ENCODE results near the gene CDH13.

Gene CDH13

DNA sequence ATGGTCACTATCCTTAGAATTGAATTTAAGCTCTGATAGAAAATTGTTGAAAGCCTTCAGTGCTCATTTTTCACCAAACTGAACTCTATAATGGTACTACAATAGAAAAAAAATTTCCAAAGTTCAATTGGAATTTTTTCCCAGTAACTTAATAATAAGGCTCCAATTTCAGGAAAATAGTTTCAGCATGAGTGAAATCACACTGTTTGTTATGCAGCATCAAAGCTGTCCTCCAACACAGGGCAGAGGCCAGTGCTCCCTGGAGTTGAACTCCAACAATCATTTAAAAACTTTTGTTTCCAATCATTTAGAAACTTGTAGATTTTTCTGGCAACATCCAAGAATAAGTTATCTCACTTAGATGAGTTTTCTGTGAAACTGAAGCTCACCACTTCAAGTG is 1077.9 kb downstream of the CDH13 start:
- no peak overlapping the region for H3K27ac ChIP-seq (ENCODE audit: extremely low read depth, low read depth, low read length)
- no peak overlapping the region for H3K4me3 ChIP-seq (ENCODE audit: low read depth, low read length)
- H3K36me3 ChIP-seq (ENCODE audit: control insufficient read depth in 2 of 2, insufficient read depth in 1 of 2, low read length in 2 of 2), result no peaks in the 10 kb centered on the region
- ChIA-PET POLR2A (no interaction called here), CTCF (interaction anchor here (0.8 kb wide), 1 partner anchor 13 kb away, joined by 3 read pairs; no protein-coding TSS in a partner anchor)
- no peak for TF ChIP-seq SP7 (tag by site-specific recombination; IDR thresholded peaks at IDR 0.05)
- TF ChIP-seq ZNF175 (tag by site-specific recombination; IDR thresholded peaks at IDR 0.05), result no peak
- H3K4me1 ChIP-seq (ENCODE audit: control insufficient read depth, insufficient read depth, low read length), result no peaks in the 10 kb centered on the region
- H3K9me3 ChIP-seq (ENCODE audit: control insufficient read depth, insufficient read depth, low read depth, low read length), result no peaks in the 10 kb centered on the region

DNA sequence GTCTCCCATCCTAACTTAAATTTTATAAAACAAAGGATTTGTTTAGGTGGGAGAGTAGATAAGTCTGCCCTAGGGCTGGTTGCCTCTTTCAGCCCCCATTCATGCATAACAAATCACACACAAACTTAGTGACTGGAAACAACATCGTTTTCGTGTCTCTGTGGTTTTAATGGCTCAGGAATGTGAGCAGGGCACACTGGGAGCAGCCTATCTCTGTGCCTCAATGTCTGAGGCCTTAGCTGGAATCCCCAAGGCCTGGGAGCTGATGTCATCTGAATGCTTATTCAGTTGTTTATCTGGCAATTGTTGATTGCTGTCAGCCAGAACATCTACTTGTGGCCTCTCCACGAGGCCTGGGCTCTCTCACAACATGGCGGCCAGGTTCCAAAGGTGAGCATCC is 1079.1 kb downstream of the CDH13 start:
- POLR2A ChIA-PET, result no interaction called here
- no peaks in the 10 kb centered on the region for H3K36me3 ChIP-seq (ENCODE audit: control insufficient read depth in 2 of 2, insufficient read depth in 1 of 2, low read length in 2 of 2)
- no peak overlapping the region for H3K4me3 ChIP-seq (ENCODE audit: low read depth, low read length)
- TF ChIP-seq, protein P1, sequence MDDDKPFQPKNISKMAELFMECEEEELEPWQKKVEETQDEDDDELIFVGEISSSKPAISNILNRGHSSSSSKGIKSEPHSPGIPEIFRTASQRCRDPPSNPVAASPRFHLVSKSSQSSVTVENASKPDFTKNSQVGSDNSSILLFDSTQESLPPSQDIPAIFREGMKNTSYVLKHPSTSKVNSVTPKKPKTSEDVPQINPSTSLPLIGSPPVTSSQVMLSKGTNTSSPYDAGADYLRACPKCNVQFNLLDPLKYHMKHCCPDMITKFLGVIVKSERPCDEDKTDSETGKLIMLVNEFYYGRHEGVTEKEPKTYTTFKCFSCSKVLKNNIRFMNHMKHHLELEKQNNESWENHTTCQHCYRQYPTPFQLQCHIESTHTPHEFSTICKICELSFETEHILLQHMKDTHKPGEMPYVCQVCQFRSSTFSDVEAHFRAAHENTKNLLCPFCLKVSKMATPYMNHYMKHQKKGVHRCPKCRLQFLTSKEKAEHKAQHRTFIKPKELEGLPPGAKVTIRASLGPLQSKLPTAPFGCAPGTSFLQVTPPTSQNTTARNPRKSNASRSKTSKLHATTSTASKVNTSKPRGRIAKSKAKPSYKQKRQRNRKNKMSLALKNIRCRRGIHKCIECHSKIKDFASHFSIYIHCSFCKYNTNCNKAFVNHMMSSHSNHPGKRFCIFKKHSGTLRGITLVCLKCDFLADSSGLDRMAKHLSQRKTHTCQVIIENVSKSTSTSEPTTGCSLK (tag by site-specific recombination; IDR thresholded peaks at IDR 0.05), result no peak
- no peak for TF ChIP-seq YY1 (tag by site-specific recombination; IDR thresholded peaks at IDR 0.05)
- TF ChIP-seq, protein P2, sequence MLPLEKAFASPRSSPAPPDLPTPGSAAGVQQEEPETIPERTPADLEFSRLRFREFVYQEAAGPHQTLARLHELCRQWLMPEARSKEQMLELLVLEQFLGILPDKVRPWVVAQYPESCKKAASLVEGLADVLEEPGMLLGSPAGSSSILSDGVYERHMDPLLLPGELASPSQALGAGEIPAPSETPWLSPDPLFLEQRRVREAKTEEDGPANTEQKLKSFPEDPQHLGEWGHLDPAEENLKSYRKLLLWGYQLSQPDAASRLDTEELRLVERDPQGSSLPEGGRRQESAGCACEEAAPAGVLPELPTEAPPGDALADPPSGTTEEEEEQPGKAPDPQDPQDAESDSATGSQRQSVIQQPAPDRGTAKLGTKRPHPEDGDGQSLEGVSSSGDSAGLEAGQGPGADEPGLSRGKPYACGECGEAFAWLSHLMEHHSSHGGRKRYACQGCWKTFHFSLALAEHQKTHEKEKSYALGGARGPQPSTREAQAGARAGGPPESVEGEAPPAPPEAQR (tag by site-specific recombination; IDR thresholded peaks at IDR 0.05), result no peak
- H3K27ac ChIP-seq (ENCODE audit: extremely low read depth, low read depth, low read length), result no peak overlapping the region
- H3K4me1 ChIP-seq (ENCODE audit: control insufficient read depth, insufficient read depth, low read length), result no peaks in the 10 kb centered on the region
- H3K9me3 ChIP-seq (ENCODE audit: control insufficient read depth, insufficient read depth, low read depth, low read length), result no peaks in the 10 kb centered on the region
- CTCF ChIA-PET, result no interaction called here

DNA sequence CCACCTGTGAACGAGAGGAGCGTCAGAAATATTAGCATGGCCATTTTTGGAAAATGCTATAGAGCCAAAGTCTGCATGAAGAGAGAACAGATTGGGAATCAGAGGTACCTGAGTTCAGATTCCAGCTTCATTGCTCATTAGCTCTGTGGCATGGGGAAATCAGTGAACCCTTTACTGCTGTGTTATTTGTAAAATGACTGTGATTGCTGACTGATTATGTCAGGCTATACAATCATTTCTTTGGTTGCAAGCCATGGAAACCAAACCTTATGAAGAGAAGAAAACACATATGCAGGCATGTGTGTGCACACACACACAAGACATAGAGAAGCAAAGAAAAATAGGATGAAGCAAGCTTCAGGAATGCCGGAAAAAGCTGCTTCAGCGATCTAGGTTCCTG is 1079.6 kb downstream of the CDH13 start:
- POLR2A ChIA-PET, result no interaction called here

DNA sequence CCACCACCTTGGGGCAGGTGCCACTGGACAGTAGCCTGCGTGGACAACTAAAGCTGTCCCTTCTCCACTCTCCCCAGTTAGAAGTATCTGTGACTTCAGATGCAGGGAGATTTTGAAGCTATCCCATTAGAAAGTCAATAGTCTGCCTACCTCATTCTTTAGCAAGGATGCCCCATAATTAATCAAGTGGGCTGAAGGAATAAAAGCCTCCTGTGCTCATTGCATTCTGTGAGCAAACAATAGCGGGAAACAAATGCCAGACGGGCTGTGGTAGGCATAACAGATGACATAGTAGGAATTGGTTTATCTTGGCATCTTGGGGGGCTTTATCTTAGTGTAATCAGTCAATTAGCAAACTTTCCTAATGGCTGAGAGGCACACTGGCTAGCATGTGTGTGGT is 1084.3 kb downstream of the CDH13 start:
- H3K36me3 ChIP-seq (ENCODE audit: control insufficient read depth in 2 of 2, insufficient read depth in 1 of 2, low read length in 2 of 2), result no peaks in the 10 kb centered on the region
- H3K4me1 ChIP-seq (ENCODE audit: control insufficient read depth, insufficient read depth, low read length), result peaks cover 8% of the 10 kb centered on the region
- CTCF ChIA-PET, result interaction anchor here (0.6 to 0.8 kb wide), 2 partner anchors 216 to 264 kb away, joined by 3 to 5 read pairs; no protein-coding TSS in a partner anchor
- no peak overlapping the region for H3K4me3 ChIP-seq (ENCODE audit: low read depth, low read length)
- POLR2A ChIA-PET, result interaction anchor here (0.6 kb wide), 1 partner anchor 199 kb away, joined by 9 read pairs; no protein-coding TSS in a partner anchor
- H3K9me3 ChIP-seq (ENCODE audit: control insufficient read depth, insufficient read depth, low read depth, low read length), result no peaks in the 10 kb centered on the region
- H3K27ac ChIP-seq (ENCODE audit: extremely low read depth, low read depth, low read length), result no peak overlapping the region
- TF ChIP-seq ZNF214 (tag by site-specific recombination; IDR thresholded peaks at IDR 0.05; ENCODE audit: borderline replicate concordance) (no peak), ZNF155 (tag by site-specific recombination; IDR thresholded peaks at IDR 0.05) (no peak), ZXDB (tag by site-specific recombination; IDR thresholded peaks at IDR 0.05) (no peak), ZBTB1 (tag by site-specific recombination; IDR thresholded peaks at IDR 0.05) (no peak), ZNF549 (tag by site-specific recombination; IDR thresholded peaks at IDR 0.05) (no peak), ZNF416 (tag by site-specific recombination; IDR thresholded peaks at IDR 0.05) (no peak), ZNF16 (tag by site-specific recombination; IDR thresholded peaks at IDR 0.05; ENCODE audit: low read depth) (no peak), ZNF555 (tag by site-specific recombination; conservative IDR thresholded peaks at IDR 0.05) (no peak), ZNF138 (tag by site-specific recombination; IDR thresholded peaks at IDR 0.05; ENCODE audit: borderline replicate concordance) (no peak), GLI2 (tag by site-specific recombination; IDR thresholded peaks at IDR 0.05; ENCODE audit: borderline replicate concordance, low read depth) (no peak), ZNF785 (tag by site-specific recombination; IDR thresholded peaks at IDR 0.05) (no peak), ZNF701 (tag by site-specific recombination; IDR thresholded peaks at IDR 0.05) (no peak)
- TF ChIP-seq, protein P3, sequence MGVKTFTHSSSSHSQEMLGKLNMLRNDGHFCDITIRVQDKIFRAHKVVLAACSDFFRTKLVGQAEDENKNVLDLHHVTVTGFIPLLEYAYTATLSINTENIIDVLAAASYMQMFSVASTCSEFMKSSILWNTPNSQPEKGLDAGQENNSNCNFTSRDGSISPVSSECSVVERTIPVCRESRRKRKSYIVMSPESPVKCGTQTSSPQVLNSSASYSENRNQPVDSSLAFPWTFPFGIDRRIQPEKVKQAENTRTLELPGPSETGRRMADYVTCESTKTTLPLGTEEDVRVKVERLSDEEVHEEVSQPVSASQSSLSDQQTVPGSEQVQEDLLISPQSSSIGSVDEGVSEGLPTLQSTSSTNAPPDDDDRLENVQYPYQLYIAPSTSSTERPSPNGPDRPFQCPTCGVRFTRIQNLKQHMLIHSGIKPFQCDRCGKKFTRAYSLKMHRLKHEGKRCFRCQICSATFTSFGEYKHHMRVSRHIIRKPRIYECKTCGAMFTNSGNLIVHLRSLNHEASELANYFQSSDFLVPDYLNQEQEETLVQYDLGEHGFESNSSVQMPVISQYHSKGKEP (tag by site-specific recombination; IDR thresholded peaks at IDR 0.05), result no peak

More for the DNA sequence above, 1079.6 kb downstream of the CDH13 start:
- TF ChIP-seq ZNF544 (tag by site-specific recombination; IDR thresholded peaks at IDR 0.05), result no peak
- no peak for TF ChIP-seq ZFHX2 (tag by site-specific recombination; conservative IDR thresholded peaks at IDR 0.05)
- TF ChIP-seq OVOL3 (tag by site-specific recombination; IDR thresholded peaks at IDR 0.05), result no peak
- TF ChIP-seq, protein P4, sequence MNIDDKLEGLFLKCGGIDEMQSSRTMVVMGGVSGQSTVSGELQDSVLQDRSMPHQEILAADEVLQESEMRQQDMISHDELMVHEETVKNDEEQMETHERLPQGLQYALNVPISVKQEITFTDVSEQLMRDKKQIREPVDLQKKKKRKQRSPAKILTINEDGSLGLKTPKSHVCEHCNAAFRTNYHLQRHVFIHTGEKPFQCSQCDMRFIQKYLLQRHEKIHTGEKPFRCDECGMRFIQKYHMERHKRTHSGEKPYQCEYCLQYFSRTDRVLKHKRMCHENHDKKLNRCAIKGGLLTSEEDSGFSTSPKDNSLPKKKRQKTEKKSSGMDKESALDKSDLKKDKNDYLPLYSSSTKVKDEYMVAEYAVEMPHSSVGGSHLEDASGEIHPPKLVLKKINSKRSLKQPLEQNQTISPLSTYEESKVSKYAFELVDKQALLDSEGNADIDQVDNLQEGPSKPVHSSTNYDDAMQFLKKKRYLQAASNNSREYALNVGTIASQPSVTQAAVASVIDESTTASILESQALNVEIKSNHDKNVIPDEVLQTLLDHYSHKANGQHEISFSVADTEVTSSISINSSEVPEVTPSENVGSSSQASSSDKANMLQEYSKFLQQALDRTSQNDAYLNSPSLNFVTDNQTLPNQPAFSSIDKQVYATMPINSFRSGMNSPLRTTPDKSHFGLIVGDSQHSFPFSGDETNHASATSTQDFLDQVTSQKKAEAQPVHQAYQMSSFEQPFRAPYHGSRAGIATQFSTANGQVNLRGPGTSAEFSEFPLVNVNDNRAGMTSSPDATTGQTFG (tag by site-specific recombination; IDR thresholded peaks at IDR 0.05; ENCODE audit: borderline replicate concordance), result no peak
- no peak for TF ChIP-seq ZSCAN23 (tag by site-specific recombination; IDR thresholded peaks at IDR 0.05)
- CTCF ChIA-PET, result no interaction called here
- no peaks in the 10 kb centered on the region for H3K4me1 ChIP-seq (ENCODE audit: control insufficient read depth, insufficient read depth, low read length)
- no peak overlapping the region for H3K27ac ChIP-seq (ENCODE audit: extremely low read depth, low read depth, low read length)
- no peaks in the 10 kb centered on the region for H3K36me3 ChIP-seq (ENCODE audit: control insufficient read depth in 2 of 2, insufficient read depth in 1 of 2, low read length in 2 of 2)
- no peaks in the 10 kb centered on the region for H3K9me3 ChIP-seq (ENCODE audit: control insufficient read depth, insufficient read depth, low read depth, low read length)
- H3K4me3 ChIP-seq (ENCODE audit: low read depth, low read length), result no peak overlapping the region

Data from HEK293 (cell line).